ENCODE data around the gene SEC16B.

Gene SEC16B

DNA sequence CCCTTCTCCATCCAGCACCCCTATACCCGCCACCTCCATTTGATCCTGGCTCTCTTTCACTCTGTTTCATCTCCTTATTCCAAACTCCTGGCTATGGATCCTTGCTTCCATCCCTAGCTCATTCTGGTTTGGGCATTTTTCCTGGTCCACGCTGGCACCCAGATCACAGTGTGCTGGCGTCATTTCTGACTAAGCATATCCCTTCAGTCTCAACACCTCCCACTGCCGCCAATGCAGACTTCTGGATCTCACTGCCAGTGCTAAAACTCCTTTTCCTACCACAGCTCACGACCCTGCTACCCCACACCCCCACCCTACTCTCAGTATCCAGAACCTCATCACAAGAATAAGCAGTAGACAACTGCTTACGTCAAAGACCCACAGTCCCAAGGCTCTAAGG lies 16.3 kb downstream of the SEC16B start:
- H3K4me1 ChIP-seq (ENCODE audit: low read depth, poor library complexity, severe bottlenecking): no peaks in the 10 kb centered on the region
- TF ChIP-seq, protein P1, sequence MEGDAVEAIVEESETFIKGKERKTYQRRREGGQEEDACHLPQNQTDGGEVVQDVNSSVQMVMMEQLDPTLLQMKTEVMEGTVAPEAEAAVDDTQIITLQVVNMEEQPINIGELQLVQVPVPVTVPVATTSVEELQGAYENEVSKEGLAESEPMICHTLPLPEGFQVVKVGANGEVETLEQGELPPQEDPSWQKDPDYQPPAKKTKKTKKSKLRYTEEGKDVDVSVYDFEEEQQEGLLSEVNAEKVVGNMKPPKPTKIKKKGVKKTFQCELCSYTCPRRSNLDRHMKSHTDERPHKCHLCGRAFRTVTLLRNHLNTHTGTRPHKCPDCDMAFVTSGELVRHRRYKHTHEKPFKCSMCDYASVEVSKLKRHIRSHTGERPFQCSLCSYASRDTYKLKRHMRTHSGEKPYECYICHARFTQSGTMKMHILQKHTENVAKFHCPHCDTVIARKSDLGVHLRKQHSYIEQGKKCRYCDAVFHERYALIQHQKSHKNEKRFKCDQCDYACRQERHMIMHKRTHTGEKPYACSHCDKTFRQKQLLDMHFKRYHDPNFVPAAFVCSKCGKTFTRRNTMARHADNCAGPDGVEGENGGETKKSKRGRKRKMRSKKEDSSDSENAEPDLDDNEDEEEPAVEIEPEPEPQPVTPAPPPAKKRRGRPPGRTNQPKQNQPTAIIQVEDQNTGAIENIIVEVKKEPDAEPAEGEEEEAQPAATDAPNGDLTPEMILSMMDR (conservative IDR thresholded peaks at IDR 0.05; ENCODE audit: low read depth, low read length): no peak
- no peak overlapping the region for H2AFZ ChIP-seq (ENCODE audit: low read depth)

DNA sequence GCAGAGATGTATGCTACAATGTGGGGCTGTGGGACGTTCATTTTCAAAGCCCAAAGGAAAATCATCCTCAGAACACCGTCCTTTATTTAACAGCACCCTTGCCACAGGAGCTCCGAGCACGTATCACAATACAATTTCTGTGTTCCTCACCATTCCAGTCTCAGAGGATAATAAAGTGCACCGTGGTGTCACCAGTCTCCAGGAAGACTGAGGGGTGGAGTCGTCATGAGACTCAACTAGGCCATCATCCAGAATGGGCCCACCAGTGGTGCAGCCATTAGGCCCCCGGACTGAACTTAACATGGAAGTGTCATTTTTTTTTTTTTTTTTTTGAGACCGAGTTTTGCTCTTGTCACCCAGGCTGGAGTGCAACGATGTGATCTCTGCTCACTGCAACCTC lies 17.2 kb downstream of the SEC16B start:
- Histone ChIP-seq H2AFZ (ENCODE audit: low read depth) (no peak overlapping the region), H3K4me3 (IDR thresholded peaks at IDR 0.05; ENCODE audit: insufficient read depth, low read depth, low read length) (no peak overlapping the region), H3K27ac (no peak overlapping the region), H3K4me1 (ENCODE audit: low read depth, poor library complexity, severe bottlenecking) (no peaks in the 10 kb centered on the region), H3K36me3 (ENCODE audit: insufficient read depth) (no peaks in the 10 kb centered on the region), H4K20me1 (ENCODE audit: insufficient read depth) (no peaks in the 10 kb centered on the region), H3K9ac (no peak overlapping the region), H3K4me2 (no peak overlapping the region), H3K79me2 (ENCODE audit: insufficient read depth, low read depth) (no peaks in the 10 kb centered on the region), H3K27me3 (ENCODE audit: insufficient read depth, low read depth) (no peaks in the 10 kb centered on the region)
- TF ChIP-seq, protein P1 (conservative IDR thresholded peaks at IDR 0.05; ENCODE audit: low read depth, low read length): no peak

More for the DNA sequence above, 16.3 kb downstream of the SEC16B start:
- Histone ChIP-seq H3K27ac (no peak overlapping the region), H3K36me3 (ENCODE audit: insufficient read depth) (no peaks in the 10 kb centered on the region), H3K9ac (no peak overlapping the region), H3K79me2 (ENCODE audit: insufficient read depth, low read depth) (no peaks in the 10 kb centered on the region), H3K4me2 (no peak overlapping the region), H3K27me3 (ENCODE audit: insufficient read depth, low read depth) (no peaks in the 10 kb centered on the region), H4K20me1 (ENCODE audit: insufficient read depth) (no peaks in the 10 kb centered on the region), H3K4me3 (IDR thresholded peaks at IDR 0.05; ENCODE audit: insufficient read depth, low read depth, low read length) (no peak overlapping the region)

DNA sequence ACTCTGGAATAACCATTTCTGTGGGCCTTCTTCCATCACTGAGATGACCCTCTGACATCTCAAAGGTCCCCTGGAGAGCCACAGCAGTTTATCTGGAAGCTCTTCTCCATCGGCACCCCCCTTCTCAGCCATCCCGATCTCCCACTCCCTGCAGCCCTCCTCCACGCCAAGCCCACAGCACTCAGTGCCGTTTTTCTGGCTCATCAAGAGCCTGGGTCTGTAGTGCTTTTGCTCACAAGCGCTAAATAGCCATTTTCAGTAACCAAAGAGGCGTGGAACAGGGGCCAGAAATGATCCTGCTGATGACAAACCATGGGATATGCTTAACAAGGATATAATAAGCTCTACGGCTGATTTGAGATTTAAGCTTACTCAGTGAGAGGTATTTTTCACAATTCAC lies 17.6 kb downstream of the SEC16B start:
- no peaks in the 10 kb centered on the region for H3K4me1 ChIP-seq (ENCODE audit: low read depth, poor library complexity, severe bottlenecking)
- H3K27me3 ChIP-seq (ENCODE audit: insufficient read depth, low read depth): no peaks in the 10 kb centered on the region
- no peaks in the 10 kb centered on the region for H4K20me1 ChIP-seq (ENCODE audit: insufficient read depth)
- no peaks in the 10 kb centered on the region for H3K79me2 ChIP-seq (ENCODE audit: insufficient read depth, low read depth)
- H2AFZ ChIP-seq (ENCODE audit: low read depth): no peak overlapping the region
- no peak overlapping the region for H3K9ac ChIP-seq
- no peak overlapping the region for H3K27ac ChIP-seq
- no peak overlapping the region for H3K4me2 ChIP-seq
- no peaks in the 10 kb centered on the region for H3K36me3 ChIP-seq (ENCODE audit: insufficient read depth)
- TF ChIP-seq, protein P1 (conservative IDR thresholded peaks at IDR 0.05; ENCODE audit: low read depth, low read length): no peak
- H3K4me3 ChIP-seq (IDR thresholded peaks at IDR 0.05; ENCODE audit: insufficient read depth, low read depth, low read length): no peak overlapping the region

DNA sequence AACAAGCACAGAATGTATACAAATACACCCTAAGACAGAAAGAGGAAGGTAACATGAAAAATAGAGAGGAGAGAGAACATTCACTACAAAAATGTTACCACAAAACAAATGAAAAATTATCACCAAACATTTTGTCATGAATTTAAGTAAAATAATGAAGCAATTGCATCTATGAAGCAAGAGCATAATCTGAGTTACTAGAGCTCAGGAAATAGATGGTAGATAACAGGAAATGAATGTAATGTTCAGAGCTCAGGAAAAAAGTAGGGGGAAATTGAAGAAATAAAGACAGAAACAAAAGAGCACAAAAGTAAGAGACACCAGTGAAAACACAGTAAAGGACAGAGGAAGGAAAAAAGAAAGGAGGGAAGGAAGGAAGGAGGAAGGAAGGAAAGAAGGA lies 19.4 kb downstream of the SEC16B start:
- no peaks in the 10 kb centered on the region for H3K36me3 ChIP-seq (ENCODE audit: insufficient read depth)
- H3K9ac ChIP-seq: no peak overlapping the region
- no peak overlapping the region for H3K4me2 ChIP-seq
- H2AFZ ChIP-seq (ENCODE audit: low read depth): no peak overlapping the region
- H3K4me3 ChIP-seq (IDR thresholded peaks at IDR 0.05; ENCODE audit: insufficient read depth, low read depth, low read length): no peak overlapping the region
- H3K4me1 ChIP-seq (ENCODE audit: low read depth, poor library complexity, severe bottlenecking): no peaks in the 10 kb centered on the region
- H3K27ac ChIP-seq: no peak overlapping the region
- no peaks in the 10 kb centered on the region for H4K20me1 ChIP-seq (ENCODE audit: insufficient read depth)
- TF ChIP-seq, protein P1 (conservative IDR thresholded peaks at IDR 0.05; ENCODE audit: low read depth, low read length): no peak
- H3K79me2 ChIP-seq (ENCODE audit: insufficient read depth, low read depth): no peaks in the 10 kb centered on the region
- no peaks in the 10 kb centered on the region for H3K27me3 ChIP-seq (ENCODE audit: insufficient read depth, low read depth)
